ENCODE results near the gene SUGCT.

SUGCT gene

GRCh38 chr7:40828686-40829600 is 694.1 kb downstream of the SUGCT start:
- no peak for DNase-seq (ENCODE audit: low read depth, low spot score)
- peaks cover 6% of the 10 kb centered on the region for H3K4me1 ChIP-seq (ENCODE audit: insufficient read depth, insufficient read length)

DNA sequence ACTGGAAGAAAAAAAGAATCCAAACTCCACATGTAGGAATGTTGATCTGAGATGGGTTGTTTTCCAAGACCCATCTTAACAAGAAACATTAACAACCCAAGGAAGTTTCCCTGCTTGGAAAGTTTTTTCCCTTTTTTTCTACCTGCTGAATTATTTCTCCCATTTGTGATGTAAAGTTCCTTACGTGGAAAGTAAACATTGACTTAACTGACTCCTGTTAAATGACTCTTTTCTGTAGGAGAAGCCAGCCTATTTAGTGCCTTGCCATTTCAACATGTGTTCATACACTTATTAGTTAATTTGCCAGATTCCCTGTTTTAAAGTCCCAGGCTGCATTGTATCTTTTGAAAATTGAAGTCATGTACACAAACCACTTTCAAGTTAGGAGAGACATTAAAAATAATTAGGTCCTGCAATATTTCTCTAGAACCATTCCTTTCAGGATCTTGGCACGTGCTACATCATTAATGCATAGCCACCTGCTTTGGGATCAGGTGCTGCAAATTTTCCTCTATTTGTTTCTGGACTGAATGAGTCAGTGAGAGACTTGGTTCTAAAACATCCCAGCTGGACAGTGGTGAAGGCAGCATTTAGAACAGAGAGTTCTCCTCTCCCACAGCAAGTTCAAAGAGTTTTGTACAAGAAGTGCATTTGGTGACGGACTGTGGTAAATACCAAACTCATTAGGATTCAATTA is 698.5 kb downstream of the SUGCT start:
- no peaks in the 10 kb centered on the region for H3K27me3 ChIP-seq (ENCODE audit: insufficient read depth, insufficient read length)
- no peak overlapping the region for H3K4me3 ChIP-seq (ENCODE audit: insufficient read length, low read depth)
- TF ChIP-seq YY1 (IDR thresholded peaks at IDR 0.05; ENCODE audit: insufficient read depth, insufficient read length) (no peak), ZNF274 (IDR thresholded peaks at IDR 0.05; ENCODE audit: low read depth, low read length) (no peak), SUZ12 (IDR thresholded peaks at IDR 0.05; ENCODE audit: extremely low read depth, insufficient read depth, insufficient read length) (no peak)
- DNase-seq (ENCODE audit: low read depth, low spot score) = no peak
- no peaks in the 10 kb centered on the region; the same call in 1 of the 2 replicates for H3K9me3 ChIP-seq (ENCODE audit: insufficient read depth, low read length)
- H3K36me3 ChIP-seq (ENCODE audit: insufficient read depth, insufficient read length, low read length) = no peaks in the 10 kb centered on the region
- H3K9ac ChIP-seq (ENCODE audit: insufficient read length, low read depth) = no peak overlapping the region
- no peaks in the 10 kb centered on the region for H3K4me1 ChIP-seq (ENCODE audit: insufficient read depth, insufficient read length)

More at GRCh38 chr7:40828686-40829600, 694.1 kb downstream of the SUGCT start:
- no peak overlapping the region for H3K4me3 ChIP-seq (ENCODE audit: insufficient read length, low read depth)
- H3K36me3 ChIP-seq (ENCODE audit: insufficient read depth, insufficient read length, low read length) = no peaks in the 10 kb centered on the region
- no peak overlapping the region for H3K9ac ChIP-seq (ENCODE audit: insufficient read length, low read depth)
- TF ChIP-seq ZNF274 (IDR thresholded peaks at IDR 0.05; ENCODE audit: low read depth, low read length) (no peak), SUZ12 (IDR thresholded peaks at IDR 0.05; ENCODE audit: extremely low read depth, insufficient read depth, insufficient read length) (no peak), YY1 (IDR thresholded peaks at IDR 0.05; ENCODE audit: insufficient read depth, insufficient read length) (no peak)
- H3K9me3 ChIP-seq (ENCODE audit: insufficient read depth, low read length) = no peaks in the 10 kb centered on the region; the same call in 1 of the 2 replicates
- no peaks in the 10 kb centered on the region for H3K27me3 ChIP-seq (ENCODE audit: insufficient read depth, insufficient read length)

GRCh38 chr7:40833888-40834234 is 699.1 kb downstream of the SUGCT start:
- Histone ChIP-seq H3K4me1 (ENCODE audit: insufficient read depth, insufficient read length) (no peaks in the 10 kb centered on the region), H3K9me3 (ENCODE audit: insufficient read depth, low read length) (no peaks in the 10 kb centered on the region; the same call in 1 of the 2 replicates), H3K4me3 (ENCODE audit: insufficient read length, low read depth) (no peak overlapping the region), H3K27me3 (ENCODE audit: insufficient read depth, insufficient read length) (no peaks in the 10 kb centered on the region), H3K9ac (ENCODE audit: insufficient read length, low read depth) (no peak overlapping the region), H3K36me3 (ENCODE audit: insufficient read depth, insufficient read length, low read length) (no peaks in the 10 kb centered on the region)
- TF ChIP-seq SUZ12 (IDR thresholded peaks at IDR 0.05; ENCODE audit: extremely low read depth, insufficient read depth, insufficient read length) (no peak), YY1 (IDR thresholded peaks at IDR 0.05; ENCODE audit: insufficient read depth, insufficient read length) (no peak), ZNF274 (IDR thresholded peaks at IDR 0.05; ENCODE audit: low read depth, low read length) (no peak)
- no peak for DNase-seq (ENCODE audit: low read depth, low spot score)

DNA sequence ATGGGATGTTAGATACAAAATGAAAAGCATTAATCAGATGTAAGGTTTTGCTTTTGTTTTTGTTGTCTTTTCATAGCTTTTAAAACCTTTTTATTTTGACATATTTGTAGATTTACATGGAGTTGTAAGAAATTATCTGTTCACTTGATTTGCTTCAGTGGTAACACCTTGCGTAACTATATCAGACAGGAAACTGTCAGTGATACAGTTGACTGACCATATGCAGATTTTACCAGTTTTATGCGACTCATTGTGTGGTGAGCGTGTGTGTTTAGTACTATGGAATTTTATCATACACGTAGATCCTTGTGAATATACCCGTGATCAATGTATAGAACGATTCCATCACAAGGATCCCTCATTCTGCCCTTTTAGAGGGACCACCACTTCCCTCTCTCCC is 701.4 kb downstream of the SUGCT start:
- Histone ChIP-seq H3K4me3 (ENCODE audit: insufficient read length, low read depth) (no peak overlapping the region), H3K4me1 (ENCODE audit: insufficient read depth, insufficient read length) (no peaks in the 10 kb centered on the region), H3K27me3 (ENCODE audit: insufficient read depth, insufficient read length) (no peaks in the 10 kb centered on the region), H3K36me3 (ENCODE audit: insufficient read depth, insufficient read length, low read length) (no peaks in the 10 kb centered on the region), H3K9me3 (ENCODE audit: insufficient read depth, low read length) (peaks cover 13% of the 10 kb centered on the region; the same call in 1 of the 2 replicates), H3K9ac (ENCODE audit: insufficient read length, low read depth) (no peak overlapping the region)
- DNase-seq (ENCODE audit: low read depth, low spot score) = no peak
- TF ChIP-seq SUZ12 (IDR thresholded peaks at IDR 0.05; ENCODE audit: extremely low read depth, insufficient read depth, insufficient read length) (no peak), YY1 (IDR thresholded peaks at IDR 0.05; ENCODE audit: insufficient read depth, insufficient read length) (no peak), ZNF274 (IDR thresholded peaks at IDR 0.05; ENCODE audit: low read depth, low read length) (no peak)

DNA sequence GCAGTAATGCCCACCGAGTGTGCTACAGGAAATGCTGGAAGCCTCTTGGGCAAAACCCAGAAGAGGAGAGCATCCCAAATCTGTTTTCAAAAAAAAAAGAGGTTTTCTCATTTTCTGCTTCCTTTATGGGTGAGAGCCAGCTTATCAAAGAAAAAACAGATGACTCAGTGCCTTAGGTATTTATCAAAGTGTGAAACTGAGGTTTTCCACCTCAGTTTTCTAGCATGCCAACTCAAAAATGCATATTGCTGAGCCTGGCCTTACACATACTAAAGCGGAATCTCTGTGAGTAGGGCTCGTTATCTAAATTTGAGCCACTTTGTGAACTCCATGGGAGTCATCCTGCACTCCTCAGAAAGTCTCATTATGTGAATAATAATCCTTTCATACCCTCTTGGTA is 705.1 kb downstream of the SUGCT start:
- no peak for TF ChIP-seq SUZ12 (IDR thresholded peaks at IDR 0.05; ENCODE audit: extremely low read depth, insufficient read depth, insufficient read length)
- no peak for TF ChIP-seq YY1 (IDR thresholded peaks at IDR 0.05; ENCODE audit: insufficient read depth, insufficient read length)
- H3K4me3 ChIP-seq (ENCODE audit: insufficient read length, low read depth) = no peak overlapping the region
- DNase-seq (ENCODE audit: low read depth, low spot score) = no peak
- H3K4me1 ChIP-seq (ENCODE audit: insufficient read depth, insufficient read length) = no peaks in the 10 kb centered on the region
- H3K9ac ChIP-seq (ENCODE audit: insufficient read length, low read depth) = no peak overlapping the region
- H3K9me3 ChIP-seq (ENCODE audit: insufficient read depth, low read length) = peaks cover 13% of the 10 kb centered on the region
- H3K36me3 ChIP-seq (ENCODE audit: insufficient read depth, insufficient read length, low read length) = no peaks in the 10 kb centered on the region
- no peaks in the 10 kb centered on the region for H3K27me3 ChIP-seq (ENCODE audit: insufficient read depth, insufficient read length)

DNA sequence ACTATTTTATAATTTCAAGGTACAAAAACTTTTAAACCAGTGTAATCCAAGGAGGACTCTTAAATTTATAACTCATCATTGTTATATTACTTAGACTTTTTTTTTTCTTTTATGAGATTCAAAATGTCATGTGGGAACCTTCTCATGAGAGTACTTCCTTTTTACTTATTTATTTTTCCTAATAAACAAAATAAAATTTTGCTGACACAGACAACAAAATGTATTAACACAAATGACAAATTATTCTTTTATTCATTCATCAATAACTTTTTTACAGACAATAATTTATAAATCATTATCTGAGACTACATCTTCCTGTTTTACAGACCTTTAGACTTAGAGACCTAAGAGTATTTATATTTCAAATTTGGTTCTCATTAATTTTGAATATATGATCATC is 706.2 kb downstream of the SUGCT start:
- Histone ChIP-seq H3K27me3 (ENCODE audit: insufficient read depth, insufficient read length) (no peaks in the 10 kb centered on the region), H3K9ac (ENCODE audit: insufficient read length, low read depth) (no peak overlapping the region), H3K4me1 (ENCODE audit: insufficient read depth, insufficient read length) (no peaks in the 10 kb centered on the region), H3K4me3 (ENCODE audit: insufficient read length, low read depth) (no peak overlapping the region), H3K9me3 (ENCODE audit: insufficient read depth, low read length) (peaks cover 13% of the 10 kb centered on the region), H3K36me3 (ENCODE audit: insufficient read depth, insufficient read length, low read length) (no peaks in the 10 kb centered on the region)
- TF ChIP-seq ZNF274 (IDR thresholded peaks at IDR 0.05; ENCODE audit: low read depth, low read length) (no peak), SUZ12 (IDR thresholded peaks at IDR 0.05; ENCODE audit: extremely low read depth, insufficient read depth, insufficient read length) (no peak), YY1 (IDR thresholded peaks at IDR 0.05; ENCODE audit: insufficient read depth, insufficient read length) (no peak)
- DNase-seq (ENCODE audit: low read depth, low spot score) = no peak

DNA sequence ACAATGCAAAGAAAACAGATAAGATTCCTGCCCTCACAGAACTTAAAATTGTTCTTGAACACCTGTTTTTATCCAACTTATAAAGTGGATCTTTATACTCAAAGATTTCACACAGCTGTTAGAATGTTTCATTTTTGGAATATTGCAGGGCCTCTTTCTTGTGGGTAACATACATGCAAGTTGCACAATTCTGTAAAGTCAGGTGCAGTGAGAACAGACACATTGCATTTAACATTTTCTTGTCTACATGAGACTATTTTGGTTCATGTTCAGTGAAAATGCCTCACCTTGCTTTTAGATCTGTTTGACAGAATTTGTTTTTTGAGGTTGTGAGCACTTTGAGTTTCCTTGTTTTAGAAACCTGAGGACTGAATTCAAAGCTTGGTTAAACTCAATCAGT is 707.8 kb downstream of the SUGCT start:
- H3K9me3 ChIP-seq (ENCODE audit: insufficient read depth, low read length) = peaks cover 13% of the 10 kb centered on the region
- no peak overlapping the region for H3K4me3 ChIP-seq (ENCODE audit: insufficient read length, low read depth)
- no peaks in the 10 kb centered on the region for H3K36me3 ChIP-seq (ENCODE audit: insufficient read depth, insufficient read length, low read length)
- H3K4me1 ChIP-seq (ENCODE audit: insufficient read depth, insufficient read length) = no peaks in the 10 kb centered on the region
- H3K27me3 ChIP-seq (ENCODE audit: insufficient read depth, insufficient read length) = no peaks in the 10 kb centered on the region
- no peak overlapping the region for H3K9ac ChIP-seq (ENCODE audit: insufficient read length, low read depth)
- DNase-seq (ENCODE audit: low read depth, low spot score) = no peak
- no peak for TF ChIP-seq SUZ12 (IDR thresholded peaks at IDR 0.05; ENCODE audit: extremely low read depth, insufficient read depth, insufficient read length)
- no peak for TF ChIP-seq YY1 (IDR thresholded peaks at IDR 0.05; ENCODE audit: insufficient read depth, insufficient read length)
- TF ChIP-seq ZNF274 (IDR thresholded peaks at IDR 0.05; ENCODE audit: low read depth, low read length) = no peak
